Measurements from ENCODE around the gene ADAMTS17.

The ADAMTS17 gene

GRCh38 chr15:100131321-100132224 is 210.2 kb downstream of the ADAMTS17 start:
- DNase-seq (ENCODE audit: low read depth) = no peak

- DNase-seq (ENCODE audit: low read depth) = no peak
These were observed 212.1 kb downstream of the ADAMTS17 start for GRCh38 chr15:100129677-100130076.

DNA sequence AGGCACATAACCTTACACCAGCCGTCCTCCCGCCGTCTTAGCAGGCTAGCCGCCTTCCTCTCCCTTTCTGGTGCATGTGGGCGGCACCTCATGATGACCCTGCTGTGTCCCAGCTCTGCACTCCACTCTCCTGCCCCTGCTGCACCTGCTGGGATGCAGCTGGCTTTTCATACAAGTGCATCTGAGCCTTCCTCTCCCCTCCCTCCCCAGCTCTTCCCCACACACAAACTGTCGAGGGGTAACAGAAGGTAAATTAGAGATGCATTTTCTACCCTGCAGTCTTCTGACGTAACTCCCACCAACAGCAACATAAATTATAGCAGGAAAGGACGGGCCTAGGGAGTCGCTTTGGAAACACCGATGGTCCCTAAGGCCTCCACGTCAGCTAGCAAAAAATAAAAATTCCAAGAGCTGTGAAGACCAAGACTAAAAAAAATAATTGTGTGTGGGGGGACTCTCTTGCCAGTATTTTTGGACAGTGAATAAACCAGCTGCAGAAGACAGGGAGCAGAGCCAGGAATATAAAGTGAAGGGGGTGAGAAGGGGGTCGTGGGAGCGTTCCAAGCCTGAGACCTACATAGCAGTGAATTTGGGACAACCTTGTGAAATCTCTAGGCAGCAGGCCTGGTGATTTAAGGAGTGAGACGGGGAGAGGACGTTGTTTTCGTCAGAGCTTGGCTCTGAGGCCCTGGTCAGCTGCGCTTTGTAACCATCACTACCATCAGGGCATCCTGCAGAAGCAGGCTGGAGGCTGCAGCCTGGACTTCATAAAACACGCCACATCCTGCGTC is 216.2 kb downstream of the ADAMTS17 start:
- no peak for DNase-seq (ENCODE audit: low read depth)

- no peak for DNase-seq (ENCODE audit: low read depth)
These were observed 216.8 kb downstream of the ADAMTS17 start for GRCh38 chr15:100124936-100125335.

- no peak for DNase-seq (ENCODE audit: low read depth)
These were observed 217.4 kb downstream of the ADAMTS17 start for GRCh38 chr15:100124361-100124760.

DNA sequence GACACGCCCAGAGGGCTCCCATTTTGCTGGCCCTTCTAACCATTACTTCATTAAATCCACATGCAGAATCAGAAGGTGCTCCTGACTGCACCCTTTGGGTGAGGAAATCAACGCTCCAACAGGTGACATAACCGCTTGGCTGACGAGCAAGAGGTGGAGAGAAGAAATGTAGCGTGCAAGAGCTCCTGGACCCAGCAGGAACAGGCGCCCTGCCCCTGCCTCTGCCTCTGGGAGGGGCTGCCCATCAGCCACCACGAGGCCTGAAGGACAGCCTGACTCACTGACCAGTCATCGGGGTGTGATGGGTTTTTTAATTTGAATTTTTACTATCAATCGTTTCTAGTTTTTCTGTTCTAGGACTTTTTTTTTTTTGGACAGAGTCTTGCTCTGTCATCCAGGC is 218.2 kb downstream of the ADAMTS17 start:
- no peak for DNase-seq (ENCODE audit: low read depth)

DNA sequence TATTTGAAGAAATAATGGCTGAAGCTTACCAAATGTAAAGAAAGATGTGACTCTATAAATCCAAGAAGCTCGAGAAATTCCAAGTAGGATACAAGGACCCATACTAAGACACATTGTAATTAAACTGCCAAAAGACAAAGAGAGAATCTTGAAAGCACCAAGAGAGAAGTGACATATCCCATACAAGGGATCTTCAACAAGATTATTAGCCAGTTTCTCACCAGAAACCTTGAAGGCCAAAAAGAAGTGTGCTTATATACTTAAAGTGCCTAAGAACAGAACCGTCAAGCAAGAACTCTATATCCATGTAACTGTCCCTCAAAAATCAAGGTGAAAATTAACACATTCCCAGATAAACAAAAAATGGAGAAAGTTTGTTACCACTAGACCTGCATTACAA is 220.5 kb downstream of the ADAMTS17 start:
- DNase-seq (ENCODE audit: low read depth) = no peak

- DNase-seq (ENCODE audit: low read depth) = no peak
These were observed 221.7 kb downstream of the ADAMTS17 start for GRCh38 chr15:100120111-100120510.

DNA sequence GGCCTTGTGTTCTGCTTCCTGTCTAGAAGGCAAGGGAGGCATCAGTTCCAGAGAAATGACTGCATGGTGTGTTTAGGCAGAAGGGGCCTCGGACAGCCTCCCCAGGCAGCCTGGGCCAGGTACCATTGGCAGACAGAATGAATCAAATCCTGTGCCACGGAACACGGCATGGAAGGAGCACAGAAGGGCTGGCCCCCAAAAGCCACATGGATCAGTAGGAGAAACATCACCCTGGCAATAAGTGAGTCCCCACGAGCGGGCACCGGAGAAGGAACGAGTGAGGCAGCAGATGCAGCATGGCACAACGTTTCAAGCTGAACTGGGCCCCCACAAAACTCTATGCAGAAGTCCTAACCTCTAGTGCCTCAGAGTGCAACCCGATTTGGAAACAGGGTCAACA is 223.2 kb downstream of the ADAMTS17 start:
- no peak for DNase-seq (ENCODE audit: low read depth)

GRCh38 chr15:100116416-100117190 is 225.2 kb downstream of the ADAMTS17 start:
- DNase-seq (ENCODE audit: low read depth) = no peak

DNA sequence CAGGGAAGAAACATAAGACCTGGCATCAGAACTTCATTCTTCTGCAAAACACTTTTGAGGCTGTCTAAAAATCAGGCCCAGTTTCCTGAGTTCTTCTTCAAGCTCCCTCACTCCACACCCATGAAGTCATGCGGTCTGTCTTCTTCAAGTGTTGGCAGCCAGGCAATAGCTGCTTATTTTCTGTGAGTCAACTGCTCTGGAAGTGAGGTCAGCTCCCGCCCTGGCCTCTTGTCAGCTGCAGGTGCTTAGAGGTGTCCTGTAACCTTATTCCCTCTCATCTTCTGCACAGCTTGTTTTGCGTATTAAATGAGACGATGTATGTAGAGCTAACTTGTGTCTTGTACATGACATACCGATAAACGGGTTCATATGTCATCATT is 226.1 kb downstream of the ADAMTS17 start:
- DNase-seq (ENCODE audit: low read depth) = no peak

GRCh38 chr15:100115066-100115710 is 226.6 kb downstream of the ADAMTS17 start:
- no peak for DNase-seq (ENCODE audit: low read depth)

DNA sequence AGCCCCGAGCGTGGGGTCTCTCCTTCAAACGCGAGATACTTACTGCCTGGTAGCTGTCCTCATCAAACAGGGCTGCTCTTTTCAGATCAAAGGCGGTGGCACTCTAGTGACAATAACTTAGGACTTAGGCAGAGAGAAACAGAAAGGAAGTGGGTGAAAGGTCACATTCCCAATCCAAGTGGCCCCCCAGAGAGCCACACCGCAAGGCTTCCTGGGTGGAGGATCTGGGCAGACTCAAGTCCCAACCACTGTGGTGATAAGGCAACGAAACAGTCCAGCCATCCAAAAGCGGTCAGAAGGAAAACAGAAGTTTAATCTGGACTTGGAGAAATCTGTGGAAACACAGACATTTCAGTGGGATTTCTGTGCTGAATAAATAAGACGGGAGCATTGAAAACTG is 227.2 kb downstream of the ADAMTS17 start:
- no peak for DNase-seq (ENCODE audit: low read depth)

DNA sequence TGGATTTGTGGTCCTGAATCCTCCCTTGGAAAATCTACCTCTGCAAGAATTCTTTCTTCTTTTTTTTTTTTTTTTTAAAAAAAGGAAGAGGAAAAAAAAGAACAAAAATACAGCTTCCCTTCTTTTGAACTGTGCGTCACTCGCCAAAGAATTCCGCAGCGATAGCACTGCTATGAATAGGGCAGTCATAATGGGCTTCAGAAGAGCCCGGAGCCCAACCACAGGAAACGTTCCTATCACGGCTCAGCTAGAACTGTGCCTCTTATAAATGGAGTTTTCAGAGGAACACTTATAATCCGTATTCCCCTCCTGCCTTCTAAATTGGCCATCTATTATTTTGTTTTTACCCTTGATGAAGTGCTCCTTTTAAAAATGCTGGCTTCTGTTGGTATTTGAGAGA is 227.7 kb downstream of the ADAMTS17 start:
- DNase-seq (ENCODE audit: low read depth) = no peak

DNA sequence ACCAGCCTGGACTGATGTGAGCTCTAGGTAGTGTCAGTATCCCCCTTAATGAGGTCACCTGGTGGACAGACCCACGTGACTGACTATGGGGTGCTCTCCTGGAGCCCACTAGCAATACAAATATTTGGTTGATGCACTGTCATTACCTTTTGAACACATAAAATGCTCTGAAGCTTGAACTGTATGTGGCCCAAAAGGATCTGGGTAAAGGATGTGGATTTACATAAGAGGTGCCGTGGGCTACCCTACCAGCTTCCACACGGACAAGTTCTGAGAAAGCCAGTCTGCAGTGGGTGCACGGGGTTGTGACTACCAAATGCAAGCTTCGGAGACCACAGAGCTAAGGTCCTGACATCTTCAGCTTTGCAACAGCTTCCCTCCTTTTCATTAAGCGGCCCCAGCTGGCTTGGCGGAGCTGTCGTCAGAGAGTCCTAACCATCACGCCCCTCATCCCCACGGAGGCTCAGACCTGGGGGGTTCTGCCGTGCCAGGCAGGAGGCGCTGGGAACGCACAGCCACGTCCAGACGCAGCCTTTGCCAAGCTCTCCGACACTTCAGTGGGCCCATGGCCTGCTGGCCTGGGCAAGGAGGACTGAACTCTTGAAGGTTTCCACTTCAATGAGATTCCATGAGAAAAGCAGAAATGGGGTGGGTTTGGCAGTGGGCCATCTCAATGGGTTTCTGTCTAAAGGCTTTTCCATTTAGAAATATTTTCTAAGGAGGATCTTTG is 228.3 kb downstream of the ADAMTS17 start:
- DNase-seq (ENCODE audit: low read depth) = no peak

GRCh38 chr15:100112636-100113305 is 229.0 kb downstream of the ADAMTS17 start:
- no peak for DNase-seq (ENCODE audit: low read depth)

DNA sequence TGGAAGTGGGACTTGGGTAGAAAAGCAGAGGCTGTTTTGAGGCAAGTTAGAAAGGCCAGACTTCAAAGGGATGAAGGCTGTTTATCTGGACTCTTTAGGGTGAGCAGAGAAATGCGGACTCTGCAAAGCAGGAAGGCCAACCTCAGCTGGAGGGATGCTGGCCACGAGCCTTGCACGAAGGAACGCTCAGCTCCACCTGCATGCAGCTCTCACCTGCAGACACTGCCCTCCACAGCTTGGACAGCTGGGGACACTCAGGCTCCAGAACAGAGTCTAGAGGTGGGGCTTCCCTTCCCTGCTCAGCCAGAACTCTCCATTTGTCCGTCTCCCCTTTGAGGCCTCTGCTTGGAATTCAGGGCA is 229.7 kb downstream of the ADAMTS17 start:
- no peak for DNase-seq (ENCODE audit: low read depth)

GRCh38 chr15:100111125-100112060 is 230.4 kb downstream of the ADAMTS17 start:
- DNase-seq (ENCODE audit: low read depth) = no peak

DNA sequence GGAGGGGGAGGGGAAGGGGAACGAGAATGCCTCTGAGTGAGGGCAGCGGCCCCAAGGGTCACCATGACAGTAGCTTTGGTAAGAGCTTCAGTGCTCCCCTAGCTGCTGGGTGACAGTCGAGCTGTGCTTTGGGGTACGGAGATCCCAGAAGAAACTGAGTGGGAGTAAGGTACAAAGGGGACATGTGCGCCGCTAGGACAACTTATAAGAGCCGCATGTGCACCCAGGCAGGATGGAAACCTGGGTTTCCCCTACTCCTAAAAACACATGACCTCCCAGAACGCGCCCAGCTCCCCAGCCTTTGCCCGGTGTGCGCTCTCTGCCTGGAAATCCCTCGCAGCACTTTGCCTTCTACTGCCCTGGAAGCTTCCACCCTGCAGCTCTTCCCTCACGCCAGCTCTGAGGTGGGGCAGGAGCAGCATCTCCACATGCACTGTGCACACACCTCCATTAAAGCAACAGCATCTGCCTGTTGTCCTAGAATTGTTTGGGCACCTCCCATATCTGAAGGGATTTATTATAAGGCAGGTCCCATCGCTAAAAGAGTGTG is 232.2 kb downstream of the ADAMTS17 start:
- no peak for DNase-seq (ENCODE audit: low read depth)
